A673 (cell line): ENCODE measurements around the gene ZHX3.

Experiments
- CTCF ChIP-seq: fragments of 300-800, 200-600 bp; sonication (generic); conservative IDR thresholded peaks from 2 replicates; pipeline ENCODE4 v1.5.1; 2017; ENCODE audit warnings: low read depth, mild to moderate bottlenecking, antibody characterized with exemption, low read length, moderate library complexity, mixed read lengths
- EZH2 ChIP-seq: fragments of 200-600 bp; sonication (generic); IDR thresholded peaks from 2 replicates; pipeline ENCODE4 v1.6.1; 2017; ENCODE audit warnings: borderline replicate concordance, low read depth, mild to moderate bottlenecking, mixed read lengths, antibody characterized with exemption, low read length; ENCODE audit not compliant: poor library complexity, severe bottlenecking

GRCh38 chr20:41172296-41173140 is 145.0 kb downstream of the ZHX3 start:
- TF ChIP-seq CTCF (no peak), EZH2 (no peak)
